Measurements from ENCODE around the gene MTMR1. TPM values are rescaled to one million over a fixed set of nuclear protein-coding genes. Genes with fewer than 3 reads are reported as not detected.

The MTMR1 gene
- total RNA-seq (2021) (15.6 to 19.6 TPM (median 16.7 TPM) in 3 replicates), Bru-seq, nascent RNA (percentile 65 among the genes with signal in this experiment)
- long read RNA-seq, experiment 1, partial matches to known transcripts = 102 of 127 reads
- long read RNA-seq, experiment 1, other reads (novel, unspliced or antisense) = 23 of 127 reads
- long read RNA-seq, experiment 2, partial matches to known transcripts = 19 of 21 reads
- long read RNA-seq, experiment 2, other reads (novel, unspliced or antisense) = 1 of 21 reads
- long read RNA-seq, experiment 3, partial matches to known transcripts = 0 of 2 reads
- long read RNA-seq, experiment 3, other reads (novel, unspliced or antisense) = 2 of 2 reads

DNA sequence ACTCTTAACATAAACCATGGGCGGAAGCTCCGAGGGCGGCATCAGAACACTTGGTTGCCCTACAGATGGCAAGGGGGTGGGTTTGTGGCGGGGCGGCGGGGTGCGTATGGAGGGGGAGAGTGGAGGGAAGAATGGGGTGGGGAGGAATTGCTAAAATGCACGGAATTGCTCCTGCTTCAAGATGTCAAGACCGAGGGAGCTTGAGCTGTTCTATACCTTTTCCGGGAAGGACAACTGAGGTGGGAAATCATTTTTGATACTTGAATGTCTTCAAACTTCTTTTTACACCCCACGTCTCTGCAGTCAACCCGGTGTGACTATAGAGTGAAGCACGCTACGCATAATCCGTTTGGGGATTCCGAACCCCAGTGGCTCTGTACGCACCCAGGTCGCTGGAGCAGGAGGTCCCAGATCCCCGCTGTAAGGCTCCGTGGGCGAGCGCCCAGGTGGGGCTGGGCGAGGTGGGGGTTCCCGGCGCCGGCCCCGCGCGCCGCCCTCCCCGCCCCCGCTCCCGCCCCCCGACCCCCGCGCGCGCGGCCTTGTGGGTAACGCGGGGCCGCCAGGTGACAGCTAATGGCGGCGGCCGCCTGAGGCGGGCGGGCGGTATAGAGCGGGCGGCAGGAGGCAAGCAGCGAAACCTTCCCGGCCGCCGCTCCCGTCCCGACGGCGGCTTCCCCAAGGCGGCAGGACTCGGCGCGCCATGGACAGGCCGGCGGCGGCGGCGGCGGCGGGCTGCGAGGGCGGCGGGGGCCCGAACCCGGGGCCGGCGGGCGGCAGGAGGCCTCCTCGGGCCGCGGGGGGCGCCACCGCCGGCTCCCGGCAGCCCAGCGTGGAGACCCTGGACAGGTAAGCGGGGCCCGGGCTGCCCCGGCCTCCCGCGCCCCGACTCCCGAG, at the start of gene MTMR1:
Gene MTMR1, plus strand, starts transcription at position 566 of the 894 bp plus-strand sequence. Its CDS starts 135 bp downstream, at position 701.
- Mint-ChIP-seq H3K9me3 (peaks cover 4% of the 10 kb centered on the region), H3K4me1 (peaks cover 27% of the 10 kb centered on the region), H3K4me3 (peak within 1 kb of the TSS; percentile 71), H3K36me3 (no peaks in the 10 kb centered on the region), H3K27ac (no peak within 1 kb of the TSS), H3K27me3 (ENCODE audit: low read depth) (no peaks in the 10 kb centered on the region)
- DNase-seq (ENCODE audit: low spot score) (no peak), ATAC-seq (peak; percentile 35)
- ChIA-PET CTCF (interaction anchor here (1.1 to 3.1 kb wide), 2 partner anchors 10 to 754 kb away, joined by 3 to 13 read pairs; no protein-coding TSS in a partner anchor), POLR2A (no interaction called here)
- no peak for TF ChIP-seq ZNF396 (CRISPR knock-in tag; IDR thresholded peaks at IDR 0.05; ENCODE audit: borderline replicate concordance)
- TF ChIP-seq SMAD4 (CRISPR knock-in tag; IDR thresholded peaks at IDR 0.05) = no peak
- TF ChIP-seq ZMAT4 (CRISPR knock-in tag; IDR thresholded peaks at IDR 0.05) = no peak
- no peak for TF ChIP-seq ELF4 (CRISPR knock-in tag; IDR thresholded peaks at IDR 0.05; ENCODE audit: low read depth)
- no peak for TF ChIP-seq ETV6 (CRISPR knock-in tag; IDR thresholded peaks at IDR 0.05)
- TF ChIP-seq, protein P1, sequence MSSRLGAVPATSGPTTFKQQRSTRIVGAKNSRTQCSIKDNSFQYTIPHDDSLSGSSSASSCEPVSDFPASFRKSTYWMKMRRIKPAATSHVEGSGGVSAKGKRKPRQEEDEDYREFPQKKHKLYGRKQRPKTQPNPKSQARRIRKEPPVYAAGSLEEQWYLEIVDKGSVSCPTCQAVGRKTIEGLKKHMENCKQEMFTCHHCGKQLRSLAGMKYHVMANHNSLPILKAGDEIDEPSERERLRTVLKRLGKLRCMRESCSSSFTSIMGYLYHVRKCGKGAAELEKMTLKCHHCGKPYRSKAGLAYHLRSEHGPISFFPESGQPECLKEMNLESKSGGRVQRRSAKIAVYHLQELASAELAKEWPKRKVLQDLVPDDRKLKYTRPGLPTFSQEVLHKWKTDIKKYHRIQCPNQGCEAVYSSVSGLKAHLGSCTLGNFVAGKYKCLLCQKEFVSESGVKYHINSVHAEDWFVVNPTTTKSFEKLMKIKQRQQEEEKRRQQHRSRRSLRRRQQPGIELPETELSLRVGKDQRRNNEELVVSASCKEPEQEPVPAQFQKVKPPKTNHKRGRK (CRISPR knock-in tag; IDR thresholded peaks at IDR 0.05; ENCODE audit: borderline replicate concordance) = no peak
- TF ChIP-seq, protein P2, sequence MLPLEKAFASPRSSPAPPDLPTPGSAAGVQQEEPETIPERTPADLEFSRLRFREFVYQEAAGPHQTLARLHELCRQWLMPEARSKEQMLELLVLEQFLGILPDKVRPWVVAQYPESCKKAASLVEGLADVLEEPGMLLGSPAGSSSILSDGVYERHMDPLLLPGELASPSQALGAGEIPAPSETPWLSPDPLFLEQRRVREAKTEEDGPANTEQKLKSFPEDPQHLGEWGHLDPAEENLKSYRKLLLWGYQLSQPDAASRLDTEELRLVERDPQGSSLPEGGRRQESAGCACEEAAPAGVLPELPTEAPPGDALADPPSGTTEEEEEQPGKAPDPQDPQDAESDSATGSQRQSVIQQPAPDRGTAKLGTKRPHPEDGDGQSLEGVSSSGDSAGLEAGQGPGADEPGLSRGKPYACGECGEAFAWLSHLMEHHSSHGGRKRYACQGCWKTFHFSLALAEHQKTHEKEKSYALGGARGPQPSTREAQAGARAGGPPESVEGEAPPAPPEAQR (CRISPR knock-in tag; IDR thresholded peaks at IDR 0.05) = no peak
- no peak for TF ChIP-seq ZNF121 (CRISPR knock-in tag; IDR thresholded peaks at IDR 0.05)

- TF ChIP-seq HMGA2 (CRISPR knock-in tag; IDR thresholded peaks at IDR 0.05) (peak; percentile 96), TEAD4 (CRISPR knock-in tag; IDR thresholded peaks at IDR 0.05) (no peak)
- CTCF ChIA-PET = no interaction called here
- H3K4me1 Mint-ChIP-seq = no peaks in the 10 kb centered on the region; the same call in 1 of the 2 replicates
- DNase-seq (ENCODE audit: low spot score) = no peak
- H3K36me3 Mint-ChIP-seq = 0 out of 2 replicates have a peak, but pooled peaks cover 4% of the 10 kb centered on the region
- H3K27me3 Mint-ChIP-seq (ENCODE audit: low read depth) = no peaks in the 10 kb centered on the region
- POLR2A ChIA-PET = interaction anchor here (0.7 kb wide), 1 partner anchor 23 kb away, joined by 3 read pairs; no protein-coding TSS in a partner anchor
- no peak for ATAC-seq
- no peaks in the 10 kb centered on the region for H3K9me3 Mint-ChIP-seq
- no peak overlapping the region for H3K27ac Mint-ChIP-seq
- H3K4me3 Mint-ChIP-seq = no peak overlapping the region
These were observed 49.2 kb upstream of the MTMR1 start for GRCh38 chrX:150643958-150644357.

DNA sequence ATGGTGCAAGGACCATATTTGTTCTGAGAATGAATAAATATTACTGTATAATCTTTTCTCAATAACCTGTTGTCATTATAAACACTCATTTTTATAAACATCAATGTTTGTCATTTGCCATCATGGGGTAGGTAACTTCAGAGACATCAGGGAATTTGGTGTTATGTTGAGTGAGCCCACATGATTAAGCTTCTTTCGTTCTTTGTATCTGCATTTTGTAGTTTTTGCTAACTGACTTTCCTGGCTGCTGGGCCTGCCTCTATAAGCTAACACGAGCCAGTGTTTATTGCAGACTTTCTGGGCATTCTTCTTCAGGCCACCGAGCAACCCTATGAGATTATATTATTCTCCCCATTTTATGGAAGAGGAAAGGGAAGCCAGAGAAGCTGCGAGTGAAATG, 48.8 kb upstream of the MTMR1 start:
- CTCF ChIA-PET = no interaction called here
- no peak overlapping the region for H3K4me3 Mint-ChIP-seq
- no peaks in the 10 kb centered on the region for H3K9me3 Mint-ChIP-seq
- H3K27me3 Mint-ChIP-seq (ENCODE audit: low read depth) = no peaks in the 10 kb centered on the region
- H3K4me1 Mint-ChIP-seq = no peaks in the 10 kb centered on the region; the same call in 1 of the 2 replicates
- POLR2A ChIA-PET = interaction anchor here (0.7 kb wide), 1 partner anchor 24 kb away, joined by 3 read pairs; no protein-coding TSS in a partner anchor
- DNase-seq (ENCODE audit: low spot score) (no peak), ATAC-seq (no peak)
- 0 out of 2 replicates have a peak, but pooled peaks cover 4% of the 10 kb centered on the region for H3K36me3 Mint-ChIP-seq
- no peak overlapping the region for H3K27ac Mint-ChIP-seq
- TF ChIP-seq PRDM15 (CRISPR knock-in tag; IDR thresholded peaks at IDR 0.05) (no peak), ZNF423 (CRISPR knock-in tag; IDR thresholded peaks at IDR 0.05) (no peak), HMGA2 (CRISPR knock-in tag; IDR thresholded peaks at IDR 0.05) (no peak), ZNF532 (CRISPR knock-in tag; IDR thresholded peaks at IDR 0.05; ENCODE audit: borderline replicate concordance) (no peak), ZNF219 (CRISPR knock-in tag; IDR thresholded peaks at IDR 0.05; ENCODE audit: borderline replicate concordance) (no peak), SMAD4 (CRISPR knock-in tag; IDR thresholded peaks at IDR 0.05) (no peak)
- TF ChIP-seq, protein P3, sequence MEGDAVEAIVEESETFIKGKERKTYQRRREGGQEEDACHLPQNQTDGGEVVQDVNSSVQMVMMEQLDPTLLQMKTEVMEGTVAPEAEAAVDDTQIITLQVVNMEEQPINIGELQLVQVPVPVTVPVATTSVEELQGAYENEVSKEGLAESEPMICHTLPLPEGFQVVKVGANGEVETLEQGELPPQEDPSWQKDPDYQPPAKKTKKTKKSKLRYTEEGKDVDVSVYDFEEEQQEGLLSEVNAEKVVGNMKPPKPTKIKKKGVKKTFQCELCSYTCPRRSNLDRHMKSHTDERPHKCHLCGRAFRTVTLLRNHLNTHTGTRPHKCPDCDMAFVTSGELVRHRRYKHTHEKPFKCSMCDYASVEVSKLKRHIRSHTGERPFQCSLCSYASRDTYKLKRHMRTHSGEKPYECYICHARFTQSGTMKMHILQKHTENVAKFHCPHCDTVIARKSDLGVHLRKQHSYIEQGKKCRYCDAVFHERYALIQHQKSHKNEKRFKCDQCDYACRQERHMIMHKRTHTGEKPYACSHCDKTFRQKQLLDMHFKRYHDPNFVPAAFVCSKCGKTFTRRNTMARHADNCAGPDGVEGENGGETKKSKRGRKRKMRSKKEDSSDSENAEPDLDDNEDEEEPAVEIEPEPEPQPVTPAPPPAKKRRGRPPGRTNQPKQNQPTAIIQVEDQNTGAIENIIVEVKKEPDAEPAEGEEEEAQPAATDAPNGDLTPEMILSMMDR (IDR thresholded peaks at IDR 0.05) = no peak

Measured in WTC11 (cell line).